GM12865 (cell line): ENCODE measurements around the gene ZNF846.
"Not testable (repeated sequence)": the region's sequence is repeated elsewhere in the genome, so short reads cannot be mapped to it uniquely, and the experiment has no call there.

ENCODE experiments used
- DNase-seq: peaks from one replicate; pipeline ENCODE4 v3.0.0; 2010; ENCODE audit warnings: low read depth
- H3K4me3 ChIP-seq: 2 replicates; pipeline ENCODE4 v1.5.1; 2011; ENCODE audit warnings: mild to moderate bottlenecking, low read depth, low read length, control low read depth
- TF ChIP-seq, protein P1 (sequence below): IDR thresholded peaks from 2 replicates; pipeline ENCODE4 v1.5.1; 2011; ENCODE audit warnings: low read length, control low read depth, low read depth, inconsistent platforms; ENCODE audit not compliant: insufficient read depth; ENCODE audit errors: missing control alignments

ZNF846 gene

DNA sequence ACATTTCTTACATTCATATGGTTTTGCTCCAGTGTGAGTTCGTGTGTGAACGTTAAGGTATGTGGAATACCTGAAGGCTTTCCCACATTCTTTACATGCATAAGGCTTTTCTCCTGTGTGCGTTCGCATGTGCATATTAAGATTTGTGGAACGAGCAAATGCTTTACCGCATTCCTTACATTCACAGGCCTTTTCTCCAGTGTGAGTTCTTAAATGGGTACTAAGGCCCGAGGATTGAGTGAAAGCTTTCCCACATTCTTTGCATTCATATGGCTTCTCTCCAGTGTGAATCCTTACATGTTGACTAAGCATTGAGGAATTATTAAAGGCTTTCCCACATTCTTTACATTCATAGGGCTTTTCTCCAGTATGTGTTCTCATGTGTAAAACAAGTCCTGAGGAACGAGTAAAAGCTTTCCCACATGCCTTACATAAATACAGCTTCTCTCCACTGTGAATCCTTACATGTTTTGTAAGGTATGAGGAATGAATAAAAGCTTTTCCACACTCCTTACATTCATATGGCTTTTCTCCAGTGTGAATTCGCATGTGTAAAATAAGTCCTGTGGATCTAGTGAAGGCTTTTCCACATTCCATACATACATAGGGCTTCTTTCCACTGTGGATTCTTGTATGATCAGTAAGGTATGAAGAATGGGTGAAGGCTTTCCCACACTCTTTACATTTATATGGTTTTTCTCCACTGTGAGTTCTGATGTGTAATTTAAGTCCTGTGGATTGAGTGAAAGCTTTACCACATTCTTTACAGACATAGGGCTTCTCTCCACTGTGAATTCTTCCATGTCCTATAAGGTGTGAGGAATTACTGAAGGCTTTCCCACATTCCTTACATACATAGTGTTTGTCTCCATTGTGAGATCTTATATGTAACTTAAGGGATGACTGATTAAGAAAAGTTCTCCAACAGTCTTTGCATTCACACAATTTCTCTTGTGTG, 10.7 kb downstream of the ZNF846 start:
- no peak for DNase-seq
- H3K4me3 ChIP-seq = no peak overlapping the region
- TF ChIP-seq, protein P1, sequence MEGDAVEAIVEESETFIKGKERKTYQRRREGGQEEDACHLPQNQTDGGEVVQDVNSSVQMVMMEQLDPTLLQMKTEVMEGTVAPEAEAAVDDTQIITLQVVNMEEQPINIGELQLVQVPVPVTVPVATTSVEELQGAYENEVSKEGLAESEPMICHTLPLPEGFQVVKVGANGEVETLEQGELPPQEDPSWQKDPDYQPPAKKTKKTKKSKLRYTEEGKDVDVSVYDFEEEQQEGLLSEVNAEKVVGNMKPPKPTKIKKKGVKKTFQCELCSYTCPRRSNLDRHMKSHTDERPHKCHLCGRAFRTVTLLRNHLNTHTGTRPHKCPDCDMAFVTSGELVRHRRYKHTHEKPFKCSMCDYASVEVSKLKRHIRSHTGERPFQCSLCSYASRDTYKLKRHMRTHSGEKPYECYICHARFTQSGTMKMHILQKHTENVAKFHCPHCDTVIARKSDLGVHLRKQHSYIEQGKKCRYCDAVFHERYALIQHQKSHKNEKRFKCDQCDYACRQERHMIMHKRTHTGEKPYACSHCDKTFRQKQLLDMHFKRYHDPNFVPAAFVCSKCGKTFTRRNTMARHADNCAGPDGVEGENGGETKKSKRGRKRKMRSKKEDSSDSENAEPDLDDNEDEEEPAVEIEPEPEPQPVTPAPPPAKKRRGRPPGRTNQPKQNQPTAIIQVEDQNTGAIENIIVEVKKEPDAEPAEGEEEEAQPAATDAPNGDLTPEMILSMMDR = no peak

GRCh38 chr19:9752701-9753443, 15.7 kb downstream of the ZNF846 start:
- TF ChIP-seq, protein P1 = no peak
- no peak overlapping the region for H3K4me3 ChIP-seq
- no peak for DNase-seq

GRCh38 chr19:9751446-9751845, 17.1 kb downstream of the ZNF846 start:
- TF ChIP-seq, protein P1 = no peak
- DNase-seq = no peak

GRCh38 chr19:9741476-9742171, 26.9 kb downstream of the ZNF846 start:
- no peak for DNase-seq
- TF ChIP-seq, protein P1 = no peak
- H3K4me3 ChIP-seq = no peak overlapping the region

More at GRCh38 chr19:9751446-9751845, 17.1 kb downstream of the ZNF846 start:
- H3K4me3 ChIP-seq = no peak overlapping the region

DNA sequence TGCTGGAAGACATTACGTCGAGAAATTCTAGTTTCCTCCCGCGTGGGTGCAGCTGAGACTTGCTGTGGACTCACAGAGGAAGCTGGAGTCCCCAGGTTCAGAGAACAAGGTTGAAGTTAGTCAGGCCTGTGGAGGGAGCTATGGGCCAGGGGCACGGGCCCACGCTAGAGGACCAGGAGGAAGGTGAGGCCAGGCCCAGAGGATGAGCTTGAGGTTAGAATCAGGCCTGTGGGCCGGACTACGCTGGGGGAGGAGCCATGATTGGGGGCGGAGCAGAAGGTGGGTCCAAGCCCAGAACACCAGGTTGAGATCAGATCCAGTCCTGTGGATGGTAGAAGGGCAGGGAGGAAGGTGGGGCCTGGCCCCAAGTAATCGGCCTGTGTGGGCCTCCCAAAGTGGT, 32.6 kb downstream of the ZNF846 start:
- TF ChIP-seq, protein P1 = no peak
- DNase-seq = no peak
- H3K4me3 ChIP-seq = no peak overlapping the region

GRCh38 chr19:9730056-9730455, 38.5 kb downstream of the ZNF846 start:
- H3K4me3 ChIP-seq, DNase-seq: not testable (repeated sequence)

GRCh38 chr19:9729162-9729561, 39.4 kb downstream of the ZNF846 start:
- no peak overlapping the region for H3K4me3 ChIP-seq
- DNase-seq = no peak
- TF ChIP-seq, protein P1 = no peak
